C4-2B (cell line): Measurements from ENCODE around the gene CLDN8.

Source experiments
- CTCF ChIP-seq: fragments of 450-650 bp; conservative IDR thresholded peaks from 2 replicates; pipeline ENCODE4 v1.5.1; 2017; ENCODE audit warnings: mild to moderate bottlenecking
- ZFX ChIP-seq: fragments of 450-650 bp; IDR thresholded peaks from 2 replicates; pipeline ENCODE4 v1.6.1; 2017

- TF ChIP-seq CTCF (no peak), ZFX (no peak)
Measured at GRCh38 chr21:30234050-30234449, 18.2 kb upstream of the CLDN8 start.
